ENCODE data around the gene CDCA3.

The CDCA3 gene

GRCh38 chr12:6829536-6830220, 21.4 kb downstream of the CDCA3 start:
- ChIA-PET POLR2A (interaction anchor here (1.4 to 4.6 kb wide), 7 partner anchors 11 to 77 kb away, joined by 3 to 25 read pairs (median 17); partner anchors contain the start of genes CDCA3, GNB3, MLF2 and PTMS), CTCF (interaction anchor here (0.8 to 17.9 kb wide), 8 partner anchors 17 to 214 kb away, joined by 3 to 316 read pairs (median 8); partner anchors contain the start of genes CDCA3, COPS7A, GNB3 and MLF2)
- peak; percentile 14 for TF ChIP-seq CTCF (IDR thresholded peaks at IDR 0.05; ENCODE audit: insufficient read depth, low read length, missing control alignments)
- DNase-seq (ENCODE audit: low read depth, low spot score): no peak
- H3K4me3 ChIP-seq (ENCODE audit: low read depth, low read length): peak overlapping the region; percentile 91

GRCh38 chr12:6828781-6829535, 22.1 kb downstream of the CDCA3 start:
- peak overlapping the region; percentile 91 for H3K4me3 ChIP-seq (ENCODE audit: low read depth, low read length)
- ChIA-PET CTCF (interaction anchor here (0.8 to 17.9 kb wide), 11 partner anchors 6 to 214 kb away, joined by 3 to 316 read pairs (median 9); partner anchors contain the start of genes CDCA3, COPS7A, GNB3 and MLF2), POLR2A (interaction anchor here (1.4 to 4.6 kb wide), 8 partner anchors 12 to 105 kb away, joined by 3 to 25 read pairs (median 16); partner anchors contain the start of genes CDCA3, COPS7A, GNB3 and MLF2)
- no peak for DNase-seq (ENCODE audit: low read depth, low spot score)
- no peak for TF ChIP-seq CTCF (IDR thresholded peaks at IDR 0.05; ENCODE audit: insufficient read depth, low read length, missing control alignments)

- ChIA-PET POLR2A (interaction anchor here (1.4 to 4.6 kb wide), 9 partner anchors 13 to 104 kb away, joined by 3 to 25 read pairs (median 14); partner anchors contain the start of genes CDCA3, COPS7A, GNB3 and MLF2), CTCF (interaction anchor here (0.8 to 17.9 kb wide), 12 partner anchors 6 to 208 kb away, joined by 3 to 316 read pairs (median 44); partner anchors contain the start of genes CDCA3, GNB3, MLF2 and PTMS)
- TF ChIP-seq CTCF (IDR thresholded peaks at IDR 0.05; ENCODE audit: insufficient read depth, low read length, missing control alignments): no peak
- no peak for DNase-seq (ENCODE audit: low read depth, low spot score)
- peak within 1 kb of the TSS; percentile 91 for H3K4me3 ChIP-seq (ENCODE audit: low read depth, low read length)
Observed at GRCh38 chr12:6827982-6828780, 22.9 kb downstream of the CDCA3 start, which contains the start of gene P3H3. Gene P3H3 (plus strand): TSS chr12:6828407. CDS start chr12:6828441, 34 bp downstream.

GRCh38 chr12:6827437-6827911, 23.6 kb downstream of the CDCA3 start:
- peak overlapping the region; percentile 46 for H3K4me3 ChIP-seq (ENCODE audit: low read depth, low read length)
- ChIA-PET POLR2A (interaction anchor here (0.7 to 4.6 kb wide), 9 partner anchors 13 to 103 kb away, joined by 3 to 25 read pairs (median 14); partner anchors contain the start of genes CDCA3, COPS7A, GNB3 and MLF2), CTCF (interaction anchor here (1.2 to 17.9 kb wide), 12 partner anchors 7 to 104 kb away, joined by 3 to 316 read pairs (median 44); partner anchors contain the start of genes CDCA3, COPS7A, GNB3 and MLF2)
- TF ChIP-seq CTCF (IDR thresholded peaks at IDR 0.05; ENCODE audit: insufficient read depth, low read length, missing control alignments): no peak
- DNase-seq (ENCODE audit: low read depth, low spot score): no peak

GRCh38 chr12:6826734-6827436, 24.2 kb downstream of the CDCA3 start:
- no peak overlapping the region; the same call in 1 of the 2 replicates for H3K4me3 ChIP-seq (ENCODE audit: low read depth, low read length)
- no peak for DNase-seq (ENCODE audit: low read depth, low spot score)
- TF ChIP-seq CTCF (IDR thresholded peaks at IDR 0.05; ENCODE audit: insufficient read depth, low read length, missing control alignments): no peak
- CTCF ChIA-PET: interaction anchor here (0.8 to 17.9 kb wide), 19 partner anchors 8 to 256 kb away, joined by 3 to 316 read pairs (median 19); partner anchors contain the start of genes CDCA3, COPS7A, GNB3 and MLF2
- POLR2A ChIA-PET: interaction anchor here (0.6 to 4.6 kb wide), 8 partner anchors 14 to 145 kb away, joined by 3 to 24 read pairs (median 4); partner anchors contain the start of genes CDCA3, COPS7A, GNB3 and MLF2

Measured in AG04449 (cell line).